ENCODE data around the gene AGMO. TPM values are rescaled to one million over a fixed set of nuclear protein-coding genes. Genes with fewer than 3 reads are reported as not detected.

AGMO gene
- total and polyA plus RNA-seq, 2 experiments from 2014 or later: 0.42 to 0.55 TPM

DNA sequence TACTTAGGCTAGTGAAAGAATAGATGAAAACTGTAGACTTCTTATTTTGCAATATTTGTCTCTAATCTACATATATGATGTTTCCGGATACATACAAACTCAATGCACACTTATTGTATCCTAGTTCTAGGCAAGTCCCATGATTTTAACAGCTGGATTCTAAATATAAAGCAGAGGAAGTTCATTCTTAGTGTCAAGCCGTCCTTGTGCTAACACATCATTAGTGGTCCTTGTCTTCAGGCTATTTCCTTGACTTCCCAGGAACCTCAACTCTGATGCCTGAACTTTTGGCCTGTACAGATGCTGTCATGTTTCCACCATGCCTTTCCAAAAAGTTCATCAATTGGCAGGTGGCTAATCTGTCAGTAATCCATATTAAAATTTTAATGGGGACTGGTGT is 357.4 kb downstream of the AGMO start (continued):
- TF ChIP-seq, protein P1, sequence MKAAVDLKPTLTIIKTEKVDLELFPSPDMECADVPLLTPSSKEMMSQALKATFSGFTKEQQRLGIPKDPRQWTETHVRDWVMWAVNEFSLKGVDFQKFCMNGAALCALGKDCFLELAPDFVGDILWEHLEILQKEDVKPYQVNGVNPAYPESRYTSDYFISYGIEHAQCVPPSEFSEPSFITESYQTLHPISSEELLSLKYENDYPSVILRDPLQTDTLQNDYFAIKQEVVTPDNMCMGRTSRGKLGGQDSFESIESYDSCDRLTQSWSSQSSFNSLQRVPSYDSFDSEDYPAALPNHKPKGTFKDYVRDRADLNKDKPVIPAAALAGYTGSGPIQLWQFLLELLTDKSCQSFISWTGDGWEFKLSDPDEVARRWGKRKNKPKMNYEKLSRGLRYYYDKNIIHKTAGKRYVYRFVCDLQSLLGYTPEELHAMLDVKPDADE (IDR thresholded peaks at IDR 0.05): no peak
- TF ChIP-seq JUNB (IDR thresholded peaks at IDR 0.05; ENCODE audit: unreplicated experiment): no peak
- no peak for TF ChIP-seq ZNF331 (CRISPR knock-in tag; IDR thresholded peaks at IDR 0.05; ENCODE audit: low read depth)
- no peak for TF ChIP-seq EZH2 (IDR thresholded peaks at IDR 0.05; ENCODE audit: low read depth, unreplicated experiment)

DNA sequence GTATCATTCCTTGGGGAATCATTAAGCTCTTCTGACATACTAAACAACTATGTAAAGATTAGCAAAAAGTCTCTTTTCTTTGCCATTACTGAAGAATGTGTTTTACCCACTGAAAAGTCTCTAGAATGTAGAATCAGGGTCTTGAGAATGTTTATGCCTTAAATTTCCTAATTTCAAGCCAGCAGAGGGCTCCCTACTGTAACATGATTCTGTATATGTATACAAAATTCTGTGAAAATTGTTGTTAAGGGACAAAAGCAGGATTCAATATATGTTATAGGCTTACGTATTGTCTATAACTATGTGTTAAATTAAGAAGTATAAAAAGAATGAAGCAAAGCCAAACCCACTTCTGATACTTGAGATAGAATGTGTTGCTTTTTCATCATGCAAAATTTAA is 362.3 kb downstream of the AGMO start:
- no peak overlapping the region for H2AFZ ChIP-seq
- TF ChIP-seq ZNF331 (CRISPR knock-in tag; IDR thresholded peaks at IDR 0.05; ENCODE audit: low read depth): no peak
- TF ChIP-seq, protein P2, sequence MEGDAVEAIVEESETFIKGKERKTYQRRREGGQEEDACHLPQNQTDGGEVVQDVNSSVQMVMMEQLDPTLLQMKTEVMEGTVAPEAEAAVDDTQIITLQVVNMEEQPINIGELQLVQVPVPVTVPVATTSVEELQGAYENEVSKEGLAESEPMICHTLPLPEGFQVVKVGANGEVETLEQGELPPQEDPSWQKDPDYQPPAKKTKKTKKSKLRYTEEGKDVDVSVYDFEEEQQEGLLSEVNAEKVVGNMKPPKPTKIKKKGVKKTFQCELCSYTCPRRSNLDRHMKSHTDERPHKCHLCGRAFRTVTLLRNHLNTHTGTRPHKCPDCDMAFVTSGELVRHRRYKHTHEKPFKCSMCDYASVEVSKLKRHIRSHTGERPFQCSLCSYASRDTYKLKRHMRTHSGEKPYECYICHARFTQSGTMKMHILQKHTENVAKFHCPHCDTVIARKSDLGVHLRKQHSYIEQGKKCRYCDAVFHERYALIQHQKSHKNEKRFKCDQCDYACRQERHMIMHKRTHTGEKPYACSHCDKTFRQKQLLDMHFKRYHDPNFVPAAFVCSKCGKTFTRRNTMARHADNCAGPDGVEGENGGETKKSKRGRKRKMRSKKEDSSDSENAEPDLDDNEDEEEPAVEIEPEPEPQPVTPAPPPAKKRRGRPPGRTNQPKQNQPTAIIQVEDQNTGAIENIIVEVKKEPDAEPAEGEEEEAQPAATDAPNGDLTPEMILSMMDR (conservative IDR thresholded peaks at IDR 0.05; ENCODE audit: low read depth in 2 of 2): peak in 1 of 2 experiments; percentile 61; a peak in 3 of 4 replicates
- no peak for TF ChIP-seq CREB1 (CRISPR knock-in tag; IDR thresholded peaks at IDR 0.05; ENCODE audit: low read depth)
- TF ChIP-seq ZNF114 (CRISPR knock-in tag; IDR thresholded peaks at IDR 0.05): no peak
- TF ChIP-seq, protein P3, sequence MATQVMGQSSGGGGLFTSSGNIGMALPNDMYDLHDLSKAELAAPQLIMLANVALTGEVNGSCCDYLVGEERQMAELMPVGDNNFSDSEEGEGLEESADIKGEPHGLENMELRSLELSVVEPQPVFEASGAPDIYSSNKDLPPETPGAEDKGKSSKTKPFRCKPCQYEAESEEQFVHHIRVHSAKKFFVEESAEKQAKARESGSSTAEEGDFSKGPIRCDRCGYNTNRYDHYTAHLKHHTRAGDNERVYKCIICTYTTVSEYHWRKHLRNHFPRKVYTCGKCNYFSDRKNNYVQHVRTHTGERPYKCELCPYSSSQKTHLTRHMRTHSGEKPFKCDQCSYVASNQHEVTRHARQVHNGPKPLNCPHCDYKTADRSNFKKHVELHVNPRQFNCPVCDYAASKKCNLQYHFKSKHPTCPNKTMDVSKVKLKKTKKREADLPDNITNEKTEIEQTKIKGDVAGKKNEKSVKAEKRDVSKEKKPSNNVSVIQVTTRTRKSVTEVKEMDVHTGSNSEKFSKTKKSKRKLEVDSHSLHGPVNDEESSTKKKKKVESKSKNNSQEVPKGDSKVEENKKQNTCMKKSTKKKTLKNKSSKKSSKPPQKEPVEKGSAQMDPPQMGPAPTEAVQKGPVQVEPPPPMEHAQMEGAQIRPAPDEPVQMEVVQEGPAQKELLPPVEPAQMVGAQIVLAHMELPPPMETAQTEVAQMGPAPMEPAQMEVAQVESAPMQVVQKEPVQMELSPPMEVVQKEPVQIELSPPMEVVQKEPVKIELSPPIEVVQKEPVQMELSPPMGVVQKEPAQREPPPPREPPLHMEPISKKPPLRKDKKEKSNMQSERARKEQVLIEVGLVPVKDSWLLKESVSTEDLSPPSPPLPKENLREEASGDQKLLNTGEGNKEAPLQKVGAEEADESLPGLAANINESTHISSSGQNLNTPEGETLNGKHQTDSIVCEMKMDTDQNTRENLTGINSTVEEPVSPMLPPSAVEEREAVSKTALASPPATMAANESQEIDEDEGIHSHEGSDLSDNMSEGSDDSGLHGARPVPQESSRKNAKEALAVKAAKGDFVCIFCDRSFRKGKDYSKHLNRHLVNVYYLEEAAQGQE (IDR thresholded peaks at IDR 0.05; ENCODE audit: unreplicated experiment): no peak
- TF ChIP-seq, protein P4, sequence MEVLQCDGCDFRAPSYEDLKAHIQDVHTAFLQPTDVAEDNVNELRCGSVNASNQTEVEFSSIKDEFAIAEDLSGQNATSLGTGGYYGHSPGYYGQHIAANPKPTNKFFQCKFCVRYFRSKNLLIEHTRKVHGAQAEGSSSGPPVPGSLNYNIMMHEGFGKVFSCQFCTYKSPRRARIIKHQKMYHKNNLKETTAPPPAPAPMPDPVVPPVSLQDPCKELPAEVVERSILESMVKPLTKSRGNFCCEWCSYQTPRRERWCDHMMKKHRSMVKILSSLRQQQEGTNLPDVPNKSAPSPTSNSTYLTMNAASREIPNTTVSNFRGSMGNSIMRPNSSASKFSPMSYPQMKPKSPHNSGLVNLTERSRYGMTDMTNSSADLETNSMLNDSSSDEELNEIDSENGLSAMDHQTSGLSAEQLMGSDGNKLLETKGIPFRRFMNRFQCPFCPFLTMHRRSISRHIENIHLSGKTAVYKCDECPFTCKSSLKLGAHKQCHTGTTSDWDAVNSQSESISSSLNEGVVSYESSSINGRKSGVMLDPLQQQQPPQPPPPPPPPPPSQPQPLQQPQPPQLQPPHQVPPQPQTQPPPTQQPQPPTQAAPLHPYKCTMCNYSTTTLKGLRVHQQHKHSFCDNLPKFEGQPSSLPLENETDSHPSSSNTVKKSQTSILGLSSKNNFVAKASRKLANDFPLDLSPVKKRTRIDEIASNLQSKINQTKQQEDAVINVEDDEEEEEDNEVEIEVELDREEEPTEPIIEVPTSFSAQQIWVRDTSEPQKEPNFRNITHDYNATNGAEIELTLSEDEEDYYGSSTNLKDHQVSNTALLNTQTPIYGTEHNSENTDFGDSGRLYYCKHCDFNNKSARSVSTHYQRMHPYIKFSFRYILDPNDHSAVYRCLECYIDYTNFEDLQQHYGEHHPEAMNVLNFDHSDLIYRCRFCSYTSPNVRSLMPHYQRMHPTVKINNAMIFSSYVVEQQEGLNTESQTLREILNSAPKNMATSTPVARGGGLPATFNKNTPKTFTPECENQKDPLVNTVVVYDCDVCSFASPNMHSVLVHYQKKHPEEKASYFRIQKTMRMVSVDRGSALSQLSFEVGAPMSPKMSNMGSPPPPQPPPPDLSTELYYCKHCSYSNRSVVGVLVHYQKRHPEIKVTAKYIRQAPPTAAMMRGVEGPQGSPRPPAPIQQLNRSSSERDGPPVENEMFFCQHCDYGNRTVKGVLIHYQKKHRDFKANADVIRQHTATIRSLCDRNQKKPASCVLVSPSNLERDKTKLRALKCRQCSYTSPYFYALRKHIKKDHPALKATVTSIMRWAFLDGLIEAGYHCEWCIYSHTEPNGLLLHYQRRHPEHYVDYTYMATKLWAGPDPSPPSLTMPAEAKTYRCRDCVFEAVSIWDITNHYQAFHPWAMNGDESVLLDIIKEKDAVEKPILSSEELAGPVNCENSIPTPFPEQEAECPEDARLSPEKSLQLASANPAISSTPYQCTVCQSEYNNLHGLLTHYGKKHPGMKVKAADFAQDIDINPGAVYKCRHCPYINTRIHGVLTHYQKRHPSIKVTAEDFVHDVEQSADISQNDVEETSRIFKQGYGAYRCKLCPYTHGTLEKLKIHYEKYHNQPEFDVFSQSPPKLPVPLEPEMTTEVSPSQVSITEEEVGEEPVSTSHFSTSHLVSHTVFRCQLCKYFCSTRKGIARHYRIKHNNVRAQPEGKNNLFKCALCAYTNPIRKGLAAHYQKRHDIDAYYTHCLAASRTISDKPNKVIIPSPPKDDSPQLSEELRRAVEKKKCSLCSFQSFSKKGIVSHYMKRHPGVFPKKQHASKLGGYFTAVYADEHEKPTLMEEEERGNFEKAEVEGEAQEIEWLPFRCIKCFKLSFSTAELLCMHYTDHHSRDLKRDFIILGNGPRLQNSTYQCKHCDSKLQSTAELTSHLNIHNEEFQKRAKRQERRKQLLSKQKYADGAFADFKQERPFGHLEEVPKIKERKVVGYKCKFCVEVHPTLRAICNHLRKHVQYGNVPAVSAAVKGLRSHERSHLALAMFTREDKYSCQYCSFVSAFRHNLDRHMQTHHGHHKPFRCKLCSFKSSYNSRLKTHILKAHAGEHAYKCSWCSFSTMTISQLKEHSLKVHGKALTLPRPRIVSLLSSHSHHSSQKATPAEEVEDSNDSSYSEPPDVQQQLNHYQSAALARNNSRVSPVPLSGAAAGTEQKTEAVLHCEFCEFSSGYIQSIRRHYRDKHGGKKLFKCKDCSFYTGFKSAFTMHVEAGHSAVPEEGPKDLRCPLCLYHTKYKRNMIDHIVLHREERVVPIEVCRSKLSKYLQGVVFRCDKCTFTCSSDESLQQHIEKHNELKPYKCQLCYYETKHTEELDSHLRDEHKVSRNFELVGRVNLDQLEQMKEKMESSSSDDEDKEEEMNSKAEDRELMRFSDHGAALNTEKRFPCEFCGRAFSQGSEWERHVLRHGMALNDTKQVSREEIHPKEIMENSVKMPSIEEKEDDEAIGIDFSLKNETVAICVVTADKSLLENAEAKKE (CRISPR knock-in tag; IDR thresholded peaks at IDR 0.05): no peak
- Mint-ChIP-seq H3K4me3 (no peak overlapping the region), H3K36me3 (ENCODE audit: low read depth) (peaks cover 6% of the 10 kb centered on the region; the same call in 1 of the 3 replicates), H3K4me1 (peaks cover 30% of the 10 kb centered on the region), H3K27me3 (ENCODE audit: insufficient read depth, low read depth, poor library complexity) (peaks cover 2% of the 10 kb centered on the region), H3K27ac (no peak overlapping the region), H3K9me3 (no peaks in the 10 kb centered on the region)
- H3K79me2 ChIP-seq (replicated peaks; ENCODE audit: insufficient read depth): no peaks in the 10 kb centered on the region
- peak; percentile 39 for DNase-seq (ENCODE audit: low spot score)
- H3K4me2 ChIP-seq: no peak overlapping the region
- no peak for ATAC-seq
- H4K20me1 ChIP-seq (replicated peaks; ENCODE audit: insufficient read depth): no peaks in the 10 kb centered on the region
- peaks cover 31% of the 10 kb centered on the region for H3K4me1 ChIP-seq (ENCODE audit: insufficient read depth)
- H3F3A ChIP-seq (replicated peaks; ENCODE audit: low read depth): no peaks in the 10 kb centered on the region
- H3K4me3 ChIP-seq: no peak overlapping the region
- no peaks in the 10 kb centered on the region for H3K9me2 ChIP-seq (ENCODE audit: insufficient read depth)
- H3K27ac ChIP-seq (ENCODE audit: low read depth): no peak overlapping the region
- H3K36me3 ChIP-seq (ENCODE audit: insufficient read depth): no peaks in the 10 kb centered on the region
- no peaks in the 10 kb centered on the region for H3K27me3 ChIP-seq (ENCODE audit: insufficient read depth)
